ENCODE results near the gene INO80. TPM values are rescaled to one million over a fixed set of nuclear protein-coding genes. Genes with fewer than 3 reads are reported as not detected.

INO80 gene
- total RNA-seq, 3 donors from 2014 or later = 27.2 to 47.7 (median 42.3) TPM

GRCh38 chr15:40937762-40938535 lies 178.1 kb downstream of the INO80 start:
- Histone ChIP-seq H3K9me3 (no peaks in the 10 kb centered on the region), H3K4me1 (peaks cover 11 to 12% of the 10 kb centered on the region in 2 donors), H3K4me3 (no peak overlapping the region), H3K27me3 (peaks cover 0 to under 1% of the 10 kb centered on the region in 2 donors), H3K27ac (peak overlapping the region in 1 of 2 donors; percentile 32), H3K36me3 (no peaks in the 10 kb centered on the region)
- TF ChIP-seq POLR2AphosphoS5 (IDR thresholded peaks at IDR 0.05) (no peak), POLR2A (IDR thresholded peaks at IDR 0.05) (no peak)
- TF ChIP-seq, protein P1, sequence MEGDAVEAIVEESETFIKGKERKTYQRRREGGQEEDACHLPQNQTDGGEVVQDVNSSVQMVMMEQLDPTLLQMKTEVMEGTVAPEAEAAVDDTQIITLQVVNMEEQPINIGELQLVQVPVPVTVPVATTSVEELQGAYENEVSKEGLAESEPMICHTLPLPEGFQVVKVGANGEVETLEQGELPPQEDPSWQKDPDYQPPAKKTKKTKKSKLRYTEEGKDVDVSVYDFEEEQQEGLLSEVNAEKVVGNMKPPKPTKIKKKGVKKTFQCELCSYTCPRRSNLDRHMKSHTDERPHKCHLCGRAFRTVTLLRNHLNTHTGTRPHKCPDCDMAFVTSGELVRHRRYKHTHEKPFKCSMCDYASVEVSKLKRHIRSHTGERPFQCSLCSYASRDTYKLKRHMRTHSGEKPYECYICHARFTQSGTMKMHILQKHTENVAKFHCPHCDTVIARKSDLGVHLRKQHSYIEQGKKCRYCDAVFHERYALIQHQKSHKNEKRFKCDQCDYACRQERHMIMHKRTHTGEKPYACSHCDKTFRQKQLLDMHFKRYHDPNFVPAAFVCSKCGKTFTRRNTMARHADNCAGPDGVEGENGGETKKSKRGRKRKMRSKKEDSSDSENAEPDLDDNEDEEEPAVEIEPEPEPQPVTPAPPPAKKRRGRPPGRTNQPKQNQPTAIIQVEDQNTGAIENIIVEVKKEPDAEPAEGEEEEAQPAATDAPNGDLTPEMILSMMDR (IDR thresholded peaks at IDR 0.05) = peak; percentile 22 to 54 (median 46)
- intact Hi-C loops (cut with DNase I; ENCODE audit: low total_unique reads) = no loop called here
- DNase-seq (ENCODE audit: low spot score in 2 of 2) = peak in 1 of 2 donors; percentile 50

- H3K4me1 ChIP-seq = peaks cover 3 to 7% of the 10 kb centered on the region in 2 donors
- DNase-seq (ENCODE audit: low spot score in 2 of 2) = no peak
- peaks cover 0 to 10% of the 10 kb centered on the region in 2 donors for H3K27me3 ChIP-seq
- intact Hi-C loops (cut with DNase I; ENCODE audit: low total_unique reads) = no loop called here
- H3K27ac ChIP-seq = peak overlapping the region in 1 of 2 donors; percentile 25
- TF ChIP-seq, protein P1 (IDR thresholded peaks at IDR 0.05) = no peak
- TF ChIP-seq POLR2A (IDR thresholded peaks at IDR 0.05) (no peak), POLR2AphosphoS5 (IDR thresholded peaks at IDR 0.05) (no peak)
- H3K4me3 ChIP-seq = no peak overlapping the region
- no peaks in the 10 kb centered on the region for H3K36me3 ChIP-seq
- no peaks in the 10 kb centered on the region for H3K9me3 ChIP-seq
These were observed 179.1 kb downstream of the INO80 start for GRCh38 chr15:40936709-40937666.

DNA sequence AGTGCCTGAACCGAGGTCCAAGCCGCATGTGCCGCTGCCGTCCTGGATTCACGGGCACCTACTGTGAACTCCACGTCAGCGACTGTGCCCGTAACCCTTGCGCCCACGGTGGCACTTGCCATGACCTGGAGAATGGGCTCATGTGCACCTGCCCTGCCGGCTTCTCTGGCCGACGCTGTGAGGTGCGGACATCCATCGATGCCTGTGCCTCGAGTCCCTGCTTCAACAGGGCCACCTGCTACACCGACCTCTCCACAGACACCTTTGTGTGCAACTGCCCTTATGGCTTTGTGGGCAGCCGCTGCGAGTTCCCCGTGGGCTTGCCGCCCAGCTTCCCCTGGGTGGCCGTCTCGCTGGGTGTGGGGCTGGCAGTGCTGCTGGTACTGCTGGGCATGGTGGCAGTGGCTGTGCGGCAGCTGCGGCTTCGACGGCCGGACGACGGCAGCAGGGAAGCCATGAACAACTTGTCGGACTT lies 179.8 kb downstream of the INO80 start:
- Histone ChIP-seq H3K36me3 (no peaks in the 10 kb centered on the region), H3K27me3 (peaks cover 0 to 17% of the 10 kb centered on the region in 2 donors), H3K4me1 (peaks cover 0 to 5% of the 10 kb centered on the region in 2 donors), H3K4me3 (peak overlapping the region in 1 of 3 donors; percentile 19), H3K27ac (peak overlapping the region in 1 of 2 donors; percentile 25), H3K9me3 (no peaks in the 10 kb centered on the region)
- intact Hi-C loops (cut with DNase I; ENCODE audit: low total_unique reads) = no loop called here
- no peak for DNase-seq (ENCODE audit: low spot score in 2 of 2)
- TF ChIP-seq POLR2A (IDR thresholded peaks at IDR 0.05) = no peak
- TF ChIP-seq, protein P1 (IDR thresholded peaks at IDR 0.05) = no peak
- no peak for TF ChIP-seq POLR2AphosphoS5 (IDR thresholded peaks at IDR 0.05)

DNA sequence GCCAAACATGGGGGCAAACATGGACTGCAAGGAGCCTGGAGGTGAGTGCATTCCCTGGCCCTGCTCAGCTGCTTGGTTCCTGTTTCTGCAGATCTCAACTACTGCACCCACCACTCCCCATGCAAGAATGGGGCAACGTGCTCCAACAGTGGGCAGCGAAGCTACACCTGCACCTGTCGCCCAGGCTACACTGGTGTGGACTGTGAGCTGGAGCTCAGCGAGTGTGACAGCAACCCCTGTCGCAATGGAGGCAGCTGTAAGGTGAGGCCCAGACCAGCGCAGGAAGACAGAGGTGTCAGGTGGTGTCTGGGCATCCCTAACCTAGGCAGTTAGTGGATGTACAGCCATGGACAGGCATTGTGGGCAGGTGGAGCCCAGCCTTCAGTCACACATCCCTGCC lies 181.6 kb downstream of the INO80 start:
- peaks cover 0 to 33% of the 10 kb centered on the region in 2 donors for H3K27me3 ChIP-seq
- intact Hi-C loops (cut with DNase I; ENCODE audit: low total_unique reads) = loop anchor here (1.0 kb wide), 1 partner anchor 28 kb away; no protein-coding TSS in a partner anchor

More for the DNA sequence above, 181.6 kb downstream of the INO80 start:
- Histone ChIP-seq H3K4me1 (peaks cover 0 to 10% of the 10 kb centered on the region in 2 donors), H3K4me3 (no peak overlapping the region), H3K9me3 (no peaks in the 10 kb centered on the region), H3K27ac (no peak overlapping the region), H3K36me3 (no peaks in the 10 kb centered on the region)
- TF ChIP-seq, protein P1 (IDR thresholded peaks at IDR 0.05) = no peak
- no peak for TF ChIP-seq POLR2AphosphoS5 (IDR thresholded peaks at IDR 0.05)
- no peak for TF ChIP-seq POLR2A (IDR thresholded peaks at IDR 0.05)
- DNase-seq (ENCODE audit: low spot score in 2 of 2) = no peak

Data from breast epithelium (tissue), 4 donors.